Activated CD4-positive, CD25-positive, alpha-beta regulatory T cell (primary cell): ENCODE data around the gene STXBP2.
A peak's percentile ranks its signal among the peaks of the same experiment; 100 is the strongest.

Source experiments
- DNase-seq, 4 experiments: peaks; one replicate each; lab custom pipeline; 2025; lab: John Stamatoyannopoulos, UW

STXBP2 gene

DNA sequence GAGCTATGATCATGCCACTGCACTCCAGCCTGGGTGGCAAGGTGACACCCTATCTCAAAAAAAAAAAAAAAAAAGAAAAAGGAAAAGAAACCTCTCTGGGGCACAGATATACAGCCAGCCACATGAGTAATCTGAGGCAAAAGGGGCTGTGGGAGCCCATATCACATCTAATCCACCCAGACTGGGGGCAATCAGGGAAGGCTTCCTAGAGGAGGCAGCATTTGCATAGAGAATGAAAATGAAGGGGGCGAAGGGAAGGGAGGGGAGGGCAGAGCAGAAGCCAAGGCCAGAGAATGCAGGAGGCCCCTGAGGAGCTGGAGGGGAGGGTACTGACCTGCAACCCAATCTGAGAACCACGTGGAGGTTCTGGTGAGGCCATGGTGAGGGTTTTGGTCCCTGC, 13.2 kb downstream of the STXBP2 start:
- no peak for DNase-seq

DNA sequence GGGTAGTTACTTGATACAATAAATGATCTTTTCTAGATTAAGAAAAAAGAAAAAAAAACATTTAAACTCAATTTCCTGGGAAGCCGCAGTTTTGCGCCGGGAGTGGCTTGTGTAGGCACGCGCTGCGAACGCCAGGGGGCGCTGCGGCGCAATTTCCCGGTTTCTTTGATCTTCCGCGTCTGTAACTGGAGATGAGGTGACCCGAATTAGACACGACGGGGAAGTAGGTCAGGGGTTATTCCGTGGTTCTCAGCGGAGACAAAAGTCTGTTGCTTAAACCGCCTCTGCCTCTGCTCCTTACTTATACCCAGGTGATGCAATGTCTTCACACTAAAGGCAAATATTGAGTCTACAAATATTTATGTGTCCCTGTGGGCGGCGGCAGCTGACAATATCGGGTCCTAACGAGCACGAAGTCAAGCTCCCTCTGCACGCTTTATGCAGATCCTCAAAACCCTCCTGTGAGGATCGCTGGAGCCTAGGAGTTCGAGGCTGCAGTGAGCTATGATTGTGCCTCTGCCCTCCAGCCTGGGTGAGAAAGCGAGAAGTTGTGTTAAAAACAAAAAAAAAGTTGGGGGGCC, 15.2 kb downstream of the STXBP2 start:
- DNase-seq: peak; percentile 59 to 85 (median 70)

DNA sequence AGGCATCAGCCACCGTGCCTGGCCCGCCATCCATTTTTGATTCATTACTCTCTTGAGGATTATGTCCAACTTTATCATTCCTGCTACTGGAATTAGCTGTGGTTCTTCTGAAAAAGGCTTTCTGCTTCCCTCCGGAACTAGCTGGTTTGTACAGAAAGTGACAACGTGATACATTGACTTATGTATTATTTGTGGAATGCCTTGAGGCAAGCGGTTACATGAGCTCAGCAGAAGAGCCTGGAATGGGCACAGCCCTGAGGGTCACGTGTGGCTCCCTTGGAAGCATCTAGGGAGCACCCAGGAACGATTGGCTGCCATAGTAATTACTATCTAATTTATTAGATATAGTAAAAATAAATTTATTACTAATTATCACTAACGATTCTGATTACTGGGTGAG, 17.5 kb downstream of the STXBP2 start:
- no peak for DNase-seq

DNA sequence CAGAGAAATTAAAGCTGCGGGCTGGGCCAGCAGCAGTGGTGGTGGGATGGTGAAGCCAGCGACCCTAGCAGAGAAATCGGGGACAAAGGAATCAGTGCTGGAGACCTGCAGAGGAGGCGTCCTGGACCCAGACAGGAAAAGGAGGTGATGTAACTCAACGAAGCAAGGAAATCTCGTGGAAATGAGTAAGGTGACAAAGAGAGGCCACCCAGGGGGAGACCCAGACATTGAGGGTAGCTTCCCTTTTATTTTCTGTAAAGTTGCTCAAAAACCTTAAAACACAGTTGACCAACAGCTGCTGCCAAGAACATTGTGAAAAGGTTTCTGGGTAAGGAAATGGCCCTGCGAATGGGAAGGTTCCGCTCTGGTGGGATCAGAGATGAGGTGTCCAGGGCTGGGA, 18.7 kb downstream of the STXBP2 start:
- DNase-seq: no peak

DNA sequence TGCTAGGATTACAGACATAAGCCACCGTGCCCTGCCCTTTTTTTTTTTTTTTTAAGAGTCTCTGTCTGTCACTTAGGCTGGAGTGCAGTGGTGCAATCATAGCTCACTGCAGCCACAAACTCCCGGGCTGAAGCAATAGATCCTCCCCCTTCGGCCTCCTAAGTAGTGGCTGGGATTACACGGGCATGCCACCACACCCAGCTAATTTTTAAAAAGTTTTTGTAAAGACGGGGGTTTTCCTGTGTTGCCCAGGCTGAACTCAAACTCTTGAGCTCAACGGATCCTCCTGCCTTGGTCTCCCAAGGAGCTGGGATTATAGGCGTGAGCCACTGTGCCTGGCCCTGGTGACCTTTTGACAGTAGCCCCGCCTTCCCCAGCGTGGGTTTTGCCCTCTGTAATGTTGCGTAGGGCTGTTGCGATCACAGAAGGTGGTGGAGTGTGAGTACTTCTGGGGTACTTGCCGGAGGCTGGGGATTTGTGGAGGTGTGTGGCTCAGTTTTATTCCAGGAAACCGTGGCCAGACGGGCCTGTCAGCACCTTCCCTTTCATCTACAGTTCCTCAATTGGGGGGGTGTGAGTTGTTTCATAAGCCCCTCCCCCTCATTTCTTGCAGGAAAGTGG, 20.3 kb downstream of the STXBP2 start:
- DNase-seq: no peak

DNA sequence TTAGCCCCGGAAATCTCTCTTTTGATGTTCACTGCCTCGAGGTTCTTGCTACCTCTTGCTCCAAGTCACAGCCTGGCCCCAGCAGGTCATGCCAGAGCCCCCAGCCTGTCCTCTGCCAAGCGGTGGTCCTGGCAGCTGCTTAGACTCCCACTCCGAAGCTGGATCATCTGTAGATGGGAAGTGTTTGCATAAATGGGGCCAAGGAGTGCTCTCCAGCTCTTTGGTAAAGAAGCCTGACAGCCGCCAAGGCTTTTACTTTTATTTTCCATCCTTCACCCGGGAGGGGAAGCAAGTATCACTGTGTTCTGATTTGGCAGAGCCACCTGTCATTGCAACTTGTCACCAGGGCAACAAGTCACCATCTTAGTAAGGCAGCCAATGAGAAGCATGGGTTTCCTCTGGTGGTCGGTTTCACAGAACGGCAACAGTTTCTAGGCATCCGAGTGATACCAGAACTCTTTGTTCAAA, 21.3 kb downstream of the STXBP2 start:
- no peak for DNase-seq

DNA sequence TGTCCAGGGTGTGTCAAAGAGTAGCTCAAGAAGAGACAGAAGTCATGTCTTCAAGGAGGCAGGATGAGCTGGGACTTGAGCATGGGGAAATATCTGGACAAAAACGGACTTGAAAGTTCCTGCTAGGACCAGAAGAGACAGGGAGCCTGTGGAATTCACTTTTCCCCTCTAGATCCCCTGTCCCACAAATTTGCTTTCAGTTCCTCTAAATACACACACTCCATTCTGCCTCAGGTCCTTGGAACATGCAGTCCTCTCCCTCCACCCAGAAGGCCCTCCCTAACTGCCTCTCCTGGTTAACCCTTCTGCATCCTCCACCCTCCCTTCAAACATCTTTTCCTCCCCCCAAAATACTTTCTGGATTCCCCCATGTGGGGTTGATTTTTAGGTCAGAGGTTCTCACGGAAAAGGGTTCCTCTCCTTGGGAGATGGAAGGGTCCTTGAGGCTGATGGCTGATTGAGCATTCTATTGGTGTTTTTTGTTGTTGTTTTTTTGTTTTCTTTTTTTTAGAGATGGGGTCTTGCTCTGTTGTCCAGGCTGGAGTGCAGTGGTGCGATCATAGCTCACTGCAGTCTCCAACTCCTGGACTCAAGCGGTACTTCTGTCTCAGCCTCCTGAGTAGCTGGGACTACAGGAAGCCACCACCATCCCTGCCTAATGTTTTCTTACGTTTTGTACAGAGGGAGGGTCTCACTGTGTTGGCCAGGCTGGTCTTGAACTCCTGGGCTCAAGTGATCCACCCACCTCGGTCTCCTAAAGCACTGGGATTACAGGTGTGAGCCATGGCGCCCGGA, 25.0 kb downstream of the STXBP2 start:
- no peak for DNase-seq

DNA sequence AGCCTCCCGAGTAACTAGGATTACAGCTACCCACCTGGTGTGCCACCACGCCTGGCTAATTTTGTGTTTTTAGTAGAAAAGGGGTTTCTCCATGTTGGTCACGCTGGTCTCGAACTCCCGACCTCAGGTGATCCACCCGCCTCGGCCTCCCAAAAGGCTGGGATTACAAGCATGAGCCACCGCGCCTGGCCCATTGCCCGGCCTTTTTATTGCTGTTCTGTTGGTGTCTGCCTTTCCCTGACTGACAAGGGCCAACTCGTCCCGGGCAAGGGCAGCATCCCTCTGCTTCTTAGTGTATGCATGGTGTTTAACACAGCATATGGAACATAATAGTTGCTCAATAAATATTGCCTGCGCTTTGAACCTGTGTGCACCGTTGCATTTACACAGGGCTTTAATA, 25.7 kb downstream of the STXBP2 start:
- no peak for DNase-seq

DNA sequence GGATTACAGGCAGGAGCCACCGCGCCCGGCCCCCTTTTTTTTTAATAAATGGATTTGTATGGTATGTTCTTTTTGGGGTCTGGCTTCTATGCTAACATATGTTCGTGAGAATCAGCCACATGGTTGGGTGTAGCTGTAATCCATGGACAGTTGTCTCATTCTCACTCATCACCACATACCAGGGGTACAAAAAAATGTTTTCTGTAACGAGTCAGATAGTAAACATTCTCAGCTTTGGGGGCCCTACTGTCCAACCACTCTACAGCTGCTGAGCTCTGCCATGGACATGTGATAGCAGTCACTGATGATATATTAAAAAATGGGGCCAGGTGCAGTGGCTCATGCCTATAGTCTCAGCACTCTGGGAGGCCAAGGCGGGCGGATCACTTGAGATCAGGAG, 26.8 kb downstream of the STXBP2 start:
- no peak for DNase-seq

DNA sequence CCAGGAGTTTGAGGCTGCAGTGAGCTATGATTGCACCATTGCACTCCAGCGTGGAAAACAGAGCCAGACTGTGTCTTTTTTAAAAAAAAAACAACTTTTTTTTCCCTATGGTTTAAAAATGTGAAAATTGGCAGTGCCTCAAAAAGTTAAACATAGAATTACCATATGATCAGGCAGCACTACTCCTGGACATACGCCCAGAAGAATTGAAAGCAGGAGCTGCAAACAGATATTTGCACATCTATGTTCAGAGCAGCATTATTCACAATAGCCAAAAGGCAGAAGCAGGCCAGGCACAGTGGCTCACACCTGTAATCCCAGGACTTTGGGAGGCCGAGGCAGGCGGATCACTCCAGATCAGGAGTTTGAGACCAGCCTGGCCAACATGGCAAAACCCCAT, 28.2 kb downstream of the STXBP2 start:
- no peak for DNase-seq

DNA sequence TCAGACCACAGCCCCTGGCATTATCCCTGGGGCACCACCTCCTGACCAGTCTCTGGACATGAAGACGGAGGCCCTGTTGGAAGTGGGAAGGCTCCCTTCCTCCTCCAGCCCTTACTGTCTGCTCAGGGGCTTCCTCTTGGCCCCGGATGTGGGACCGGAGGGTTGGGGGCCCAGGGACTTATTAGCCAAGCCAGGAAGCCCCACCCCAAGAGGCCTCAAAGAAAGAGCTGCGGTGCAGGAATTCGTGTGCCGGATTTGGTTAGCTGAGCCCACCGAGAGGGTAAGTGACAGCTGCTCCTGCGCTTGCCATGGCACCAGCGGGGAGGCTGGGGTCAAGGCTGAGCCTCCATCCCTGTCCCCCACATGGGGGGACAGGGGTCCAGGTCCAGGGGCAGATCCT, 31.9 kb downstream of the STXBP2 start, which contains the start of gene RETN:
Gene RETN (plus strand): TSS at position 208 of the 400 bp plus-strand sequence. CDS start 278 bp downstream, outside the sequence.
- DNase-seq: no peak

DNA sequence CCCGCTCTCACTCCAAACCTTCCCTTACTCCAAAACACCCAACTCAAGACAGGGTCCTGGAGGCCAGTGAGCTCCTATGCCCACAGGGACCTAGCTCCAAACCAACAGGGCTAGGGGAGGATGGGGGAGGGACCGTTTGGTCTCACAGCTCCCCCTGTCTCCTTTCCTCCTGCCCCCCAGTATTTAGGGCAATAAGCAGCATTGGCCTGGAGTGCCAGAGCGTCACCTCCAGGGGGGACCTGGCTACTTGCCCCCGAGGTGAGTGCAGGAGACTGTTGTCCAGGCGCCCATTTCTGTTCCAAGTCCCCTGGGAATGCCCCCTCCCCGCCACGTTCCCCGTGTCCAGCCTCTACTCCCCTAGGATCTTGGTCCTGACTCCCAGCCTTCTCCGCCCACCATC, 32.7 kb downstream of the STXBP2 start:
- DNase-seq: no peak

DNA sequence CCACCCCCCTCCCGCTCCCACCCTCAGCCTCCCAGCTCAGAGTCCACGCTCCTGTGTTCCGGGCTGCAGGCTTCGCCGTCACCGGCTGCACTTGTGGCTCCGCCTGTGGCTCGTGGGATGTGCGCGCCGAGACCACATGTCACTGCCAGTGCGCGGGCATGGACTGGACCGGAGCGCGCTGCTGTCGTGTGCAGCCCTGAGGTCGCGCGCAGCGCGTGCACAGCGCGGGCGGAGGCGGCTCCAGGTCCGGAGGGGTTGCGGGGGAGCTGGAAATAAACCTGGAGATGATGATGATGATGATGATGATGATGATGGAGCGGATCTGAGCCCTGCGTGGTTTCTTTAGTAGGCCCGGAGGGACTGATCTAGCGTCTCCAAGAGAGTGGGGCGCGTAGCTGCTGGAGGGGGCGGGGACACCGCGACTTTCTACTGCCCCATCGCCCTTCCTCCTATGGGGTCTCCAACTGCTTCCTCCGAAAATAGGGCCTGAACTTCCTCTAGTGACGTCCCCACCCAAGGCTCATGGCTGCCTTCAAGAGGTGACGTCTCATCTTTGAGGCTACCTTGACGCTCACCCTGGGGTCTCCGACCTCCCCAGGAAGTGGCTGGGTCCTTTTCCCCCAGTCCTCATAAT, 33.4 kb downstream of the STXBP2 start:
- DNase-seq: no peak

DNA sequence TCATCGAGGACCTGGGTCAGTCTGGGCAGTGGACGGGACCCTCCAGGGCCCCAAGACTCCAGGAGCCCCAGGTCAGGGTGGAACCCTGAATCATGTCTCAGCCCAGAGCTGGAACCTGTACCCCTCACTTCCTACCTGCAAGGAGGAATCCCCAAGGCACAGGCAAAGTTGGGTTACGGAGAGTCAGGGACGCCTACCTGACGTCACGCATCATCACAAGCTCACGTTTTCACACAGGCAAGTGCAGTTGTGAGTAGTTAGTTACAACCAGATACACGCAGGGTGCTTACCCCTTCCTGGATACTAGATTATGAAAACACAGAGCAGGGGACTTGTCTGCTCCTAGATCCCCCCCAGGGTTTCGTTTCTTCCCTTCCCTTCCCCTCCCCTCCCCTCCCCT, 33.9 kb downstream of the STXBP2 start:
- no peak for DNase-seq

DNA sequence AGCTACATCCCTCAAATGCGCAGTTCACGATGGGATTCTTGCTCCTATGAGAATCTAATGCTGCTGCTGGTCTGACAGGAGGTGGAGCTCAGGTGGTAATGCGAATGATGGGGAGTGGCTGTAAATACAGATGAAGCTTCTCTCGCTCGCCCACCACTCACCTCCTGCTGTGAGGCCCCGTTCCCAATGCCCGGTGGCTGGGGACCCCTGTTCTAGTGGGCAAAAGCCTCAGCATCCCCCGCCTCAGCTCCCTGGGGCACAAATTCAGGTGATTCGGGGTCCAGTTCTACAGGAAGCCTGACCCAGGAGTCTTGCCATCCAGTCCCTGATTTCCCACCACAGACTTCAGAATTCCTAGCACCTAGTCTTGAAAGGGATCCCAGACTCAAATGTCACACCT, 35.6 kb downstream of the STXBP2 start:
- no peak for DNase-seq

DNA sequence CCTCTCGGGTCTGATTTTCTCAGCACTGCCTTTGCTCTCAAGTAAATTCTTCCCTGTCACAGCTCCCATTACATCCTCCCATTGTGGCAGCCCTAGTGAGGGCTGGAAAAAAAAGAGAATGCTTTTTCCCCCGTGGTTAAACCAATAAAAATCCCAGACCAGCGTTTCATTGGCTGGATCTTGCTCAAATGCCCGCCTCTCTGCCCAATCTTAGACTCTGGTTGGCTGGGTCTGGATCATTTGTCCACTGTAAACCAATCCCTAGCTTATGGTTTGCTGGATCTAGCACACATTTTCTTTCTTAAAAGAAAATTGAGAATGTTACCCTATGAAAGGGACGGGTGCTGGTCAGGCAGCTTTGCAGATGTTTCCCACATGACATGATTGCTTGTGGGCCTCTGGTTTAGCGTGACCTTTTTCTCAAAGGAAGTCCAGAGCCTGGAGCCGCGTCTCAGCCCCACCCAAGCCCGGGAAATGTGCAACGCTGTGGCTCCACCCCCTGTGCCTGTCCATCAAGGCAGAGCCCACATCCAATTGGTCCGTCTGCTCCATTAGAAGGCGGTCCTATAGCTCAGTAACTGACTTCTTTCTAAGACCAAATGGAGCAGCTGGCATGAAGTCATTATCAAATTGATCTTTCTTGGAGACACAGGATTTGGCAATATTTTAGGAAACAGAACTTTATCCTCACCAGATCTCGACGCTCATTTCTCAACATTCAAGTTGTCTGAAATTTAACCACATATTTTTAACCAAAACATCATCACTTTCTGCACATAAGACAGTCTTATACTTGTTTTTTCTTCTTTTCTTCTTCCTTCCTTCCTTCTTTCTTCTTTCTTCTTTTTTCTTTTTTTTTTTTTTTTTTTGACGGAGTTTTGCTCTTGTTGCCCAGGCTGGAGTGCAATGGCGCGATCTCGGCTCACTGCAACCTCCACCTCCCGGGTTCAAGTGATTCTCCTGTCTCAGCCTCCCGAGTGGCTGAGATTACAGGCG, 37.4 kb downstream of the STXBP2 start:
- DNase-seq: no peak

DNA sequence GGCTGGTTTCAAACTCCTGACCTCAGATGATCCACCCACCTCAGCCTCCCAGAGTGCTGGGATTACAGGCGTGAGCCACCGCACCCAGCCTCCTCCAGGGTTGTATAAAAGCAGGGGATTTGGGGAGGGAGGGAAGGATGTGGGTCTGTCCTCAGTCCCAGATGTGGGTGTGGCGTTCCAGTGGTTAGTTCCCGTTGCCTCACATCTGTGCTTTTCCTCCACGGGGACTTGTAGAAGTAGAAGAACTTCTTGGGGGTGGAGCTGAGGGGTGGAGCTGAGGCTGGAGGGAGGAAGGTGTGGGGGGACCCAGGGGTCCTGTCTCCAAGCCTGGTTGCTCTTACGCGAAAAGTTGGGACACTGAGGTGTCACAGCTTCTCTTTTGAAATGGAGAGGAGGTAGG, 39.5 kb downstream of the STXBP2 start:
- no peak for DNase-seq

DNA sequence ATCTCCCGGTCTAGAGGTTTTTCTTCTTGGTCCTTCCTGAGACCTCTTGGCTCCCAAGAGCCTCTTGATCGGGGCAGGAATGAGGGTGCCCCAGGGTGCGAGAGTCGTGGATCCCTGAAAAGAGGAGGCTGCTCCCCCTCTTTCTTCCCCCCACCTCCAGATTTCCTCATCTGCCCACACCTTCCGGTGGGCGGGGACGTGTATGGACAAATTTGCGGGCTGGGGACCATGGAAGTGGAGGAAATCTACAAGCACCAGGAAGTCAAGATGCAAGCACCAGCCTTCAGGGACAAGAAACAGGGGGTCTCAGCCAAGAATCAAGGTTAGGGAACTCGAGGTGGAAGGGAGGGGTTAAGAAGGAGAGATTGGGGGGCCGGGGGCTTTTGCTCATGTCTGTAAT, 39.9 kb downstream of the STXBP2 start, which contains the start of gene MCEMP1:
Gene MCEMP1 (plus strand): TSS at position 237 of the 400 bp plus-strand sequence. CDS start 31 bp downstream, at position 268.
- no peak for DNase-seq

DNA sequence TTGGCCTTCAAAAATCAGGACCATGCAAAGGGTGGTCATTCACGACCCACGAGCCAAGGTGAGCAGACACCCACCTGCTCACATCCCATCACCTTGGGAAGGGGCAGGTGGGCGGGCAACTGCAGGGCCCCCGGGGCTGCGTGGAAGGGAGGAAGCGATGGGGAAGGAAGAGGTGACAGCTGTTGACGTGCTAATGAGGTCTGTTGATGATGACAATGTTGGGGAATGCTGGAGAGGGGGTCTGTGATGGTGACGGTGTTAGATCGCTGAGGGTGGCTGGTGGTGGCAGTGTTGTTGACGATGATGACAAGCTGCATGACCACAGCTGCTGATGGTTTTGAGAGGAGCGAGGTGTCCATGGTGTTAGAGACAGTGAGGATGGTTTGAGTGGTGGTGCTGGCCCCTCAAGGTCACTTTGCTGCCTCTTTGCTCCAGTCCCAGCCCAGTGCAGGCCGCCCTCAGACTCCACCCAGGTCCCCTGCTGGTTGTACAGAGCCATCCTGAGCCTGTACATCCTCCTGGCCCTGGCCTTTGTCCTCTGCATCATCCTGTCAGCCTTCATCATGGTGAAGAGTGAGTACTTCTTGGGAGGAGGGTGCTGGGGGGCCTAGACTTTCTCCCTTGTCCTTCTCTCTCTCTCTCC, 40.9 kb downstream of the STXBP2 start:
- DNase-seq: no peak

DNA sequence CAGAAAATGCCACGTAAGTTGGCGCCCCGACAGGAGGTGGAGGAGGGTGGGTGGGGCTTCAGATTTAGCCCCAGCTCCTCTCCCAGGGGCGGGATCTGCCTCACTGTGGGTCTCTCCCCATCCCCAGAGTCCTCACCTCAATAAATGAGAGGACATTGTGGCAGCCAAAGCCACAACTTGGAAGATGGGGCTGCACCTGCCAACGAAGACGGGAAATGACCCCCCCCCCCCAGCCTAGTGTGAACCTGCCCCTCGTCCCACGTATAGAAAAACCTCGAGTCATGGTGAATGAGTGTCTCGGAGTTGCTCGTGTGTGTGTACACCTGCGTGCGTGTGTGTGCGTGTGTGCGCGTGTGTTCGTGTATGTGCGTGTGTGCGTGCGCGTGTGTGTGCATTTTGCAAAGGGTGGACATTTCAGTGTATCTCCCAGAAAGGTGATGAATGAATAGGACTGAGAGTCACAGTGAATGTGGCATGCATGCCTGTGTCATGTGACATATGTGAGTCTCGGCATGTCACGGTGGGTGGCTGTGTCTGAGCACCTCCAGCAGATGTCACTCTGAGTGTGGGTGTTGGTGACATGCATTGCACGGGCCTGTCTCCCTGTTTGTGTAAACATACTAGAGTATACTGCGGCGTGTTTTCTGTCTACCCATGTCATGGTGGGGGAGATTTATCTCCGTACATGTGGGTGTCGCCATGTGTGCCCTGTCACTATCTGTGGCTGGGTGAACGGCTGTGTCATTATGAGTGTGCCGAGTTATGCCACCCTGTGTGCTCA, 42.3 kb downstream of the STXBP2 start:
- DNase-seq: peak; percentile 33 to 45 (median 41)
